HG03457 (cell line): Measurements from ENCODE around the gene SYNGR2.
"Not testable (repeated sequence)": the region's sequence is repeated elsewhere in the genome, so short reads cannot be mapped to it uniquely, and the experiment has no call there.

ENCODE experiments used
- ATAC-seq: cut with Tn5 transposase; IDR thresholded peaks from one replicate; pipeline ENCODE4 v1.9.1; 2021; ENCODE audit warnings: moderate number of reproducible peaks; ENCODE audit not compliant: unreplicated experiment

SYNGR2 gene

DNA sequence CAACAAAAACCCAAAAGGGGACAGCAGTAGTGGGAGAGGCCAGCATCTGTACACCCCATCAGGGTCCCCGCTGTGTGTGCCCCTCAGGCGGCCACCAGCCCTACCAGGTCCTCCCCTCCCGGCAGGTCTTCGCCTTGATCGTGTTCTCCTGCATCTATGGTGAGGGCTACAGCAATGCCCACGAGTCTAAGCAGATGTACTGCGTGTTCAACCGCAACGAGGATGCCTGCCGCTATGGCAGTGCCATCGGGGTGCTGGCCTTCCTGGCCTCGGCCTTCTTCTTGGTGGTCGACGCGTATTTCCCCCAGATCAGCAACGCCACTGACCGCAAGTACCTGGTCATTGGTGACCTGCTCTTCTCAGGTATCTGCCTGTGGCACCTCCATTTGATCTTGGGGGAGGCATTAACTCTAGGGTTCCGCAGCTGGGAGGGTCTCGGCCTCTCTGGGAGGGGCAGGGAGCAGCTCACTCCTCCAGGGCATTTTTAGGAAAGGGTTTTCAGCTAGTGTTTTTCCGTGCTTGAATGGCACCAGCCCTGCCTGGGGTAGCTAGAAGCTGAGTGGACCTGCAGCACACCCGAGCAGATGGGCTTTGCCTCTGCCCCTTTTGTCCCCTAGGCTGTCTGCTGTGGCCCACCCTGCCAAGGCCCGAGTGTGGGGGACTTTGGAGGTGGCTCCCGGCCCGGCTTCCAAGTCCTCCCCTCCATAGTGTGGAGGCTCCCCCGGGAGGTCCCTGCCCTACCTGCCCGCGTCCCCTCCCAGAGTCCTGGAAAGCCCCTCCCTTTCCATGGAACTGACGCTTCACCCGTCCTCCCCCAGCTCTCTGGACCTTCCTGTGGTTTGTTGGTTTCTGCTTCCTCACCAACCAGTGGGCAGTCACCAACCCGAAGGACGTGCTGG, 2.6 kb downstream of the SYNGR2 start:
- no peak for ATAC-seq

GRCh38 chr17:78171591-78172248, 3.3 kb downstream of the SYNGR2 start:
- not testable (repeated sequence) for ATAC-seq

GRCh38 chr17:78172249-78173051, 4.1 kb downstream of the SYNGR2 start:
- ATAC-seq = no peak

GRCh38 chr17:78173097-78173715, 4.8 kb downstream of the SYNGR2 start:
- no peak for ATAC-seq

DNA sequence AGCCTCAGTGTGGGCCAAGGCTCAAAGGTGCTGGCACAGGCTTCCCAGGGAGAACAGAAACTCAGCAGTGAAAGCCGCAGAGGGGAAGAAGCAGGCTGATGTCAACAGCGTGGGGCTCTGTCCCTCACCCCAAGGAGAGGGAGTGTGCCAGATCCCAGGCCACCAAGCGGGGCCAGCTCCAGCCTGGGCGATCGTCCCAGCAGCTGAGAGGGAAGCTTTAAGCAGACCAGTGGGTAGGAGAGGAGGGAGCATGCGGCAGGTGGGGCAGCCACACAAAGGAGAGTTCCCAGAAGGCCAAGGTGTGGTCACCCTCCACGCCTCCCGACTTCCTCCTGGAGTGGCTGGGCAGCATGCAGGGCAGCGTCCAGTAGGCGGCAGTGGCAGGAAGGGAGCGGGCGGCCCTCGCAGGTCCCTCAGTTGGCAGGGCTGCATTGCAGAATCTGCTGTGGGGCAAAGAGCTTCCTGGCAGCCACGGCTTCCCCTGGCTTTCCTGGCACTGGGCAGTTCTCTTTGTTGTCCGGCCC, 6.0 kb downstream of the SYNGR2 start:
- ATAC-seq = no peak

DNA sequence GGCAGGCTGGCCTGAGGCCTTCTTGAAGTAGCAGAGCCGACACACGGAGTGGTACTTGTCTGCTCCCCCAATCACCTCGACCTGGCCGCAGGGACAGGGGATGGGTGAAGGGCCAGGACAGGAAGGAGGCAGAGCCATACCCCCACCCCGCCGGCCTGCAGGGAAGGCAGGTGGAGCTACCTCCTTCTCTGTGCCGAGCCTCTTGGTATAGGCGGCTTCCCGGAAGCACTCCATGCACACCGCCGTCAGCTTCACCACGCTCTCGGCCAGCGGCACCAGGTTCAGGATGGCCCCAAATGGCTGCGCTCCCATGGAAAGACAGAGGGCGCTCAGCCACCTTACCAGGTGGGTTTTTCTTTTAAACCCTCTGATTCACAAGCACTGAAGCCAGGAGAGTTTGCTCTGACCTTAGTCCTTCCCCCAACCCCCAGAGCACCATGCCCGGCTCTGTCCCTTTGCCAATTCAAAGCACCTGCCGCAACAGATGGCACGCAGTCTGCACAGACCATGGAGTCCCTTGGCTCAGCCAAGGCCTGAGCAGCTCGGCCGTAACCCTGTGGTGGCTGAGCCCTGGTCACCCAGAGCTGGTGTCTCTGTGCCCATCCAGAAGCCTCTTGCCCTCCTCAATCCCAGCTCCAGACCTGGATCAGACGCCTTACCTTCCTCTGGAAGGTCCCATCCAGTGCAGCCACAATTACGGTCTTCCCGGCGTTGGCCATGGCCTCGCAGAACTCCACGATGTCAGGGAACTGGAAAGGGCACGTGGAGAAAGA, 6.7 kb downstream of the SYNGR2 start:
- no peak for ATAC-seq

- no peak for ATAC-seq
Observed at GRCh38 chr17:78175643-78175981, 7.2 kb downstream of the SYNGR2 start.

DNA sequence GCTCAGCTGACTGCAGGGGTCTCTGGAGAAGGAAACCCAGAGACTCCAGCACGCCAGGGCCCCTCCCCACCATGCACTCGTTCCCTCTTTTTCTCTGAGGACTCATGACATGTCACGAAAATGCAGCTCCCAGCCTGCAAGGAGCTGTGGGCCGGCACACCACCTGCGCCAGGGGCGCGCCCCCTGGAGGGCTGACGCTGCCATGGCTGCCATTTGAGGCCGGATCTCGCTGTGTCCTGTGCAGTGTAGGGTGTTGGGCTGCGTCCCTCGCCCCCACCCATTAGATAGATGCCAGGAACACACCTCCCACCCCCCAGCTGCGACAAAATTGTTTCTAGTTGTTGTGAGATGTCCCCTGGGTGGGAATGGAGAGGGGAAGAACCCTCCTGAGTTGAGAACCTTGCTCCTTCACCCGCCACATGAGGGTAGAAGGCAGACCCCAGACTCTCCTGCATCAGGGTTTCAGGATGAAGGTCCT, 8.2 kb downstream of the SYNGR2 start:
- no peak for ATAC-seq

GRCh38 chr17:78179372-78179771, 11.0 kb downstream of the SYNGR2 start:
- no peak for ATAC-seq

DNA sequence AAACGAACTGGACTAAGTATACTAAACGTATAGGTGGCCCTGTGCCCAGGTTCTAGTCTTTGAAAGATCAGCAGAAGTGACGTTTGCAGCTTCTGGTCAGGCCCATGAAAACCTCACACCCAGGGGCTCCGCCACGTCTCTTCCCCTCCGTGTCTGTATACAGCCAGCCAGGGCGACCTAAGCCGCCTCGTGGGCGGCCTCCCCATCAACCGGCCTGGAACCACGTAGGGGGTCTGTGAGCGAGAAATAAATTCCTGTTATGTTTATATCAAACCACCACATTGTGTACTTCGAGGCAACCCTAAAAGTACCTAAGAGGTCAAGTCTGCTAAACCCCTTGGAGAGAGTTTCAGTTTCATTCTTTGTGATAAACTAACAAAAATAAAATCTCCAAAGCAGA, 11.7 kb downstream of the SYNGR2 start:
- no peak for ATAC-seq

DNA sequence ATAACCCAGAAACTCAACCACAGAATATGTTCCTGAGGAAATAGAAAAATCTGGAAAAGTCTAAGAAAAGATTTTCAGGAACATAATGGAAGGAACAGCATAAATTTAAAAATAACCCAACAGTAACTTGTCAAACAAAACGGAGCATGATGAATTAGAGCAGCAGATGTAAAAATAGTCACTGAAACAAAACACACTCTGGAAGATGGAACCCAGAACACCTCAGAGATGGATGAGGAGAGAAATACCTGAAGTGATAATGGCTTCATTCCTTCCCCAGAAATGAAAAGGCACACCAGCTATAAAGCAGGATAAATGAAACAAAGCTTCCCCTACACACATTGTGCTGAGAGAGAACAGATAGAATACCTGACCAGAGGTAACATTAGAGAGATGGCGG, 12.1 kb downstream of the SYNGR2 start:
- ATAC-seq = no peak

DNA sequence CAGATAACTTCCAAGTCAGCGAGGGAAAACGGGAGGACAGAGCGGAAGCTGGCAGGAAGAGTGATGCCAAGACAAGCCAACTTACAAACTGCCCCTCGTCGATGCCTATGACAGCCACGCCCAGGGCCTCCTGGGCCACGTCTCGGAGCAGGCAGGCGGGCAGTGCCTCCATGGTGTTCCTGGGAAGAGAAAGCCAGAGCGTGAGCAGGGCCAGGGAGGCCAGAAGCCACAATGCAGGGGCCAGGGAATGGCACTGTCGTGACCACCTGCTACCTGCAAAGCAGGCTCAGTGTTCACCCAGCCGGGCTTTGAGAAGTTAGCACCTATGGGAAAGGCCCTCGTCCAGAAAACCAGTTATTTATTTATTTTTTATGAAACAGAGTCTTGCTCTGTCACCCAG, 14.1 kb downstream of the SYNGR2 start:
- ATAC-seq = no peak

- no peak for ATAC-seq
Observed at GRCh38 chr17:78183916-78184315, 15.5 kb downstream of the SYNGR2 start.

- no peak for ATAC-seq
Observed at GRCh38 chr17:78184351-78184750, 16.0 kb downstream of the SYNGR2 start.

DNA sequence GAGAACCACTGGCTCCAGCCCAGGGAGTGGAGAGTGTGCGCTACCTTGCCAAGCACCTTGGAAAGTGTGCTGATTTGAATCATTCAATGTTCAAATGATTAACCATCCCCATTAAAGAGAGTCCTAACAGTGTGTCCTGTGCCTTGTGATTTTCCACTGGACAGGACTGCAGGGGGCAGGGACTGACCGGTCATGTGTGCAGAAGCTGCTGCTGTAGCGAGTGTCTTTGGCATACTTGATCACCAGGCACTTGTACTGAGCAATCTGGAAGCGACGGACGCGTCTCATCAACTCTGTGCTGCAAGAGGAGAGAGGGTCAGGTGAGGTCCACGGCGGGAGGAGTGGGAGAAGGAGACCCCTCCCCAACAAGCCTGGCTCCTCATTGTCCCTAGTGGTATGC, 16.5 kb downstream of the SYNGR2 start:
- ATAC-seq = no peak

DNA sequence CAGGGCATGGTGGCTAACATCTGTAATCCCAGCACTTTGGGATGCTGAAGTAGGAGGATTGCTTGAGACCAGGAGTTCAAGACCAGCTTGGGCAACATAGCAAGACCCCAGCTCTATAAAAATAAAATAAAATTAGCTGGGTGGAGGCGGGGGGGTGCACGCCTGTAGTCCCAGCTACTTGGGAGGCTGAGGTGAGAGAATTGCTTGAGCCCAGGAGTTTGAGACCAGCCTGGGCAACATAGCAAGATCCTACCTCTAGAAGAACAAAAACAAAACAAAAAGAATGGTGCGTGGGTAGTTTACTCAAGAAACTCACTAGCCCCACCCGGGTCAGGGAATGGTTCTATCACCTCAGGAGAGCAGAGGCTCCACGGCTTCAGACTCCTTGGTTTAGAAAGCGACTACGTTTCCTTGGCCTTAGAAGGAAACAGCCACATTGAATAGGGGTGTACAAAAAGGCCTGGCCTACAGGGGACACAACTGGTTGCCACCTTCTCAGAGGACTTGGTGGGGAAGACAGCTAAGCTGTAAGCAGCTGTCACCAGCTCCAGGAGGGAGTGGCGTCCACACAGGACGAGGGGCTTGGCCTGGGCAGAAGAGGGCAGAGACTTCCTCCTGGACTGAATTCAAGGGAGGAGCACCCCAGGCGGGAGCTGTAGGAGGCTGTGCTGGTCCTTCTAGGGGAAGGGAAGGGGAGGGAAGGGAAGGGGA, 17.8 kb downstream of the SYNGR2 start:
- ATAC-seq = no peak

DNA sequence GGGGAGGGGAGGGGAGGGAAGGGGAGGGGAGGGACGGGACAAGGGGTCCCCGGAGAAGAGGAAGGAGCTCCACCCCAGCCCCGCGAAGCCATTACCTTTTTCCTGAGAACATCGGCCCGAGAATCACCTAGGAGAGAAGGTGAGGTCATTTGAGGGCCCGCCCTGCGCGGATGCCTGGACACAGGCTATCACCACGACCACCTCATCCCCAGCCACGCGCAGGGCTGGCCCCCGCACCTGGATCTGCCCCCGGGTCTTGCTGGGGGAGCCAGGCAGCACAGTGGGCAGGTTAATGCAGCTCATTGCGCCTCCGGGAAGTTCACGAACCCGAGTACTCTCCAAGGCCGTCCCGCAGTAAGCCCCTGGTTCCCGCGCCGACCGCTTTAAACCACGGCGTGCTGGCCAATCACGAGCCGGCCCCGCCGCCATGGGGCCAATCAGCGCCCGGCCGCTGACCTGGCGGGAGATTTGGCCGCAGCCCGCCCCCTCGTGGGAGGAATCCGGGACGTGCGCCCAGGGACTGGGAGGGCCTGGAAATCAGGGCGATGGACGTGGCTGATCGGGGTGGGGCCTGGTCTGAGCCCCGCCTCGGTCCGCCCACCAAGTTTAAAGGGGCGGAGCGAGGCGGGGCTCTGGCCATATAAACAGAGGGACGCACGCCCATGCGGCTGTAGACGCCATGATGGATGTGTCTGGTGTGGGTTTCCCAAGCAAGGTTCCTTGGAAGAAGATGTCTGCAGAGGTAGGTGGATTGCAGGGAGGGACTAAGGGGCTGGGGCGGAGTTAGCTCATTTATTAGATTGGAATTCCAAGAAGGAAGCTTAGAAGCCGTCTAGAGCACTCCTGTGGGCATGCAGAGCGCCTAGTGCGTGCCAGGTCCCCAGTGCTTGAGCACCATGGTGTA, 18.6 kb downstream of the SYNGR2 start, which contains the start of the genes AFMID and TK1:
Gene AFMID, plus strand, starts transcription at position 671 of the 904 bp plus-strand sequence. Its CDS starts 9 bp downstream, at position 680.
Gene TK1, minus strand, starts transcription at position 361 of the 904 bp plus-strand sequence. Its CDS starts 58 bp downstream, at position 303.
- ATAC-seq = peak; percentile 72

- no peak for ATAC-seq
Observed at GRCh38 chr17:78196716-78197115, 28.3 kb downstream of the SYNGR2 start.
